Measurements from ENCODE around the gene GORAB. TPM values are rescaled to one million over a fixed set of nuclear protein-coding genes. Genes with fewer than 3 reads are reported as not detected.

The GORAB gene
- total RNA-seq, 1 donor from 2014 or later = 10.5 TPM

- DNase-seq (ENCODE audit: low read depth, low spot score) = no peak
- H3K9me3 Mint-ChIP-seq = no peaks in the 10 kb centered on the region
- peaks cover 22% of the 10 kb centered on the region for H3K4me1 Mint-ChIP-seq
- no peak overlapping the region for H3K4me3 Mint-ChIP-seq
- TF ChIP-seq CTCF (conservative IDR thresholded peaks at IDR 0.05) = no peak
- no peak overlapping the region for H3K27ac Mint-ChIP-seq (ENCODE audit: unreplicated experiment)
- no peaks in the 10 kb centered on the region for H3K27me3 Mint-ChIP-seq (ENCODE audit: low read depth)
- H3K36me3 Mint-ChIP-seq (ENCODE audit: low read depth) = peaks cover 2% of the 10 kb centered on the region
Observed at GRCh38 chr1:170590921-170591705, 59.1 kb downstream of the GORAB start.

GRCh38 chr1:170592591-170593111, 60.7 kb downstream of the GORAB start:
- Mint-ChIP-seq H3K27me3 (ENCODE audit: low read depth) (no peaks in the 10 kb centered on the region), H3K27ac (ENCODE audit: unreplicated experiment) (no peak overlapping the region), H3K4me3 (no peak overlapping the region), H3K9me3 (peaks cover 2% of the 10 kb centered on the region), H3K4me1 (peaks cover 7% of the 10 kb centered on the region), H3K36me3 (ENCODE audit: low read depth) (peaks cover 2% of the 10 kb centered on the region)
- TF ChIP-seq CTCF (conservative IDR thresholded peaks at IDR 0.05) = no peak
- DNase-seq (ENCODE audit: low read depth, low spot score) = no peak

GRCh38 chr1:170593173-170594011, 61.4 kb downstream of the GORAB start:
- Mint-ChIP-seq H3K4me3 (no peak overlapping the region), H3K36me3 (ENCODE audit: low read depth) (peaks cover 2% of the 10 kb centered on the region), H3K4me1 (peaks cover 5% of the 10 kb centered on the region), H3K9me3 (peaks cover 3% of the 10 kb centered on the region), H3K27ac (ENCODE audit: unreplicated experiment) (no peak overlapping the region), H3K27me3 (ENCODE audit: low read depth) (no peaks in the 10 kb centered on the region)
- no peak for TF ChIP-seq CTCF (conservative IDR thresholded peaks at IDR 0.05)
- no peak for DNase-seq (ENCODE audit: low read depth, low spot score)

- DNase-seq (ENCODE audit: low read depth, low spot score) = no peak
- H3K4me3 Mint-ChIP-seq = no peak overlapping the region
- peaks cover 3% of the 10 kb centered on the region for H3K9me3 Mint-ChIP-seq
- H3K4me1 Mint-ChIP-seq = peaks cover 5% of the 10 kb centered on the region
- no peak for TF ChIP-seq CTCF (conservative IDR thresholded peaks at IDR 0.05)
- peak overlapping the region; percentile 50 for H3K27ac Mint-ChIP-seq (ENCODE audit: unreplicated experiment)
- H3K27me3 Mint-ChIP-seq (ENCODE audit: low read depth) = no peaks in the 10 kb centered on the region
- H3K36me3 Mint-ChIP-seq (ENCODE audit: low read depth) = peaks cover 2% of the 10 kb centered on the region
Observed at GRCh38 chr1:170594066-170594626, 62.2 kb downstream of the GORAB start.

- H3K36me3 Mint-ChIP-seq (ENCODE audit: low read depth) = peaks cover 9% of the 10 kb centered on the region
- peaks cover 7% of the 10 kb centered on the region for H3K9me3 Mint-ChIP-seq
- H3K4me1 Mint-ChIP-seq = peaks cover 5% of the 10 kb centered on the region
Observed at GRCh38 chr1:170596701-170597100, 64.7 kb downstream of the GORAB start.

More at GRCh38 chr1:170596701-170597100, 64.7 kb downstream of the GORAB start:
- H3K27me3 Mint-ChIP-seq (ENCODE audit: low read depth) = no peaks in the 10 kb centered on the region
- H3K27ac Mint-ChIP-seq (ENCODE audit: unreplicated experiment) = no peak overlapping the region
- no peak overlapping the region for H3K4me3 Mint-ChIP-seq
- no peak for DNase-seq (ENCODE audit: low read depth, low spot score)
- TF ChIP-seq CTCF (conservative IDR thresholded peaks at IDR 0.05) = no peak

Measured in neural crest cell (in vitro differentiated cells).